ENCODE results near the gene PDE4B. TPM values are rescaled to one million over a fixed set of nuclear protein-coding genes. Genes with fewer than 3 reads are reported as not detected.

The PDE4B gene
- total and polyA plus RNA-seq, 2 of the 13 experiments (the other 11 are each of a cell fraction or from before 2014, with no cell fraction given): not detected

- intact Hi-C loops (cut with micrococcal nuclease; ENCODE audit: unreplicated experiment) (no loop called here), in situ Hi-C loops (cut with HindIII; ENCODE audit: extremely low pct_ligation_motif_present, low pct_unique_long_range_greater_than_20kb) (no loop called here)
- H3K36me3 ChIP-seq (replicated peaks in 1 of 2; ENCODE audit: control insufficient read depth in 1 of 2, insufficient read depth in 2 of 2, low read length in 2 of 2): no peaks in the 10 kb centered on the region
- H3K79me2 ChIP-seq (ENCODE audit: insufficient read depth, low read length): no peaks in the 10 kb centered on the region
- no peaks in the 10 kb centered on the region for H3K4me1 ChIP-seq (ENCODE audit: insufficient read depth, low read length)
- ChIA-PET POLR2A (no interaction called here), CTCF (ENCODE audit: low intra/inter-chr PET ratio, low total read pairs) (no interaction called here)
- FAIRE-seq (no peak), ATAC-seq (no peak), DNase-seq (ENCODE audit: low spot score) (no peak)
- no peak overlapping the region for H3K9ac ChIP-seq (ENCODE audit: insufficient read depth, low read depth, low read length)
- H3K27ac ChIP-seq (ENCODE audit: extremely low read length, insufficient read depth, low read length): no peak overlapping the region
- no peaks in the 10 kb centered on the region for H3K27me3 ChIP-seq (ENCODE audit: control insufficient read depth in 1 of 2, insufficient read depth in 2 of 2, low read length in 2 of 2)
- no peaks in the 10 kb centered on the region for H3K9me3 ChIP-seq (ENCODE audit: low read length)
- no peak overlapping the region for H3K4me3 ChIP-seq (replicated peaks in 1 of 3; ENCODE audit: insufficient read depth in 1 of 3, low read depth in 2 of 3, low read length in 3 of 3)
- H3K4me2 ChIP-seq (ENCODE audit: low read depth, low read length): no peak overlapping the region
- no peak overlapping the region for H2AFZ ChIP-seq (ENCODE audit: low read length)
- peak; percentile 71 to 91; a peak in 3 of 4 replicates for TF ChIP-seq MAFK (conservative IDR thresholded peaks at IDR 0.05 in 1 of 2, IDR thresholded peaks at IDR 0.05 in 1 of 2; ENCODE audit: low read length in 2 of 2)
- TF ChIP-seq MAFF (IDR thresholded peaks at IDR 0.05; ENCODE audit: low read depth, low read length): peak; percentile 82
- TF ChIP-seq UBTF (CRISPR knock-in tag; IDR thresholded peaks at IDR 0.05): no peak
- TF ChIP-seq ZNF546 (CRISPR knock-in tag; conservative IDR thresholded peaks at IDR 0.05): no peak
- H4K20me1 ChIP-seq (ENCODE audit: insufficient read depth, low read length): no peaks in the 10 kb centered on the region
- BruUV-seq (replicated peaks): no TSS peak
- 0% methylated on average over 1 of the region's 1 CpG for WGBS (ENCODE audit: low lambda C conversion rate)
Measured at GRCh38 chr1:66343569-66344325, 551.1 kb downstream of the PDE4B start.

Data from HepG2 (cell line).